Inferior parietal cortex (tissue), 1 donor: ENCODE results near the gene TMX2.
"Not testable (repeated sequence)": the region's sequence is repeated elsewhere in the genome, so short reads cannot be mapped to it uniquely, and the experiment has no call there.

Experiments used
- DNase-seq: peaks from one replicate; pipeline ENCODE4 v3.0.0-alpha.2; 2016; ENCODE audit errors: extremely low spot score

The TMX2 gene

GRCh38 chr11:57712256-57713150 is at the start of gene TMX2:
Gene TMX2 (plus strand): TSS chr11:57712593. CDS start chr11:57712619, 26 bp downstream.
- DNase-seq = peak; percentile 100

GRCh38 chr11:57662893-57663292 is 49.5 kb upstream of the TMX2 start:
- DNase-seq = no peak

- DNase-seq = no peak
These were observed 48.4 kb upstream of the TMX2 start for GRCh38 chr11:57663975-57664374.

- DNase-seq = peak; percentile 99
These were observed 45.2 kb upstream of the TMX2 start for GRCh38 chr11:57667117-57667735.

GRCh38 chr11:57667736-57668433 is 44.5 kb upstream of the TMX2 start, which contains the start of gene ZDHHC5:
Gene ZDHHC5 (plus strand): TSS chr11:57668114. CDS start chr11:57673091, 4,977 bp downstream.
- peak; percentile 98 for DNase-seq

- no peak for DNase-seq
These were observed 44.0 kb upstream of the TMX2 start for GRCh38 chr11:57668434-57668782.

- DNase-seq = no peak
These were observed 38.1 kb upstream of the TMX2 start for GRCh38 chr11:57674251-57674650.

GRCh38 chr11:57675176-57675941 is 37.0 kb upstream of the TMX2 start:
- no peak for DNase-seq

- no peak for DNase-seq
These were observed 33.0 kb upstream of the TMX2 start for GRCh38 chr11:57679396-57679795.

GRCh38 chr11:57680552-57680874 is 31.9 kb upstream of the TMX2 start:
- no peak for DNase-seq

- DNase-seq = no peak
These were observed 31.2 kb upstream of the TMX2 start for GRCh38 chr11:57681168-57681567.

- DNase-seq = not testable (repeated sequence)
These were observed 21.9 kb upstream of the TMX2 start for GRCh38 chr11:57690474-57690873.

GRCh38 chr11:57698843-57699365 is 13.5 kb upstream of the TMX2 start:
- DNase-seq = no peak

GRCh38 chr11:57699813-57700212 is 12.6 kb upstream of the TMX2 start:
- no peak for DNase-seq

- no peak for DNase-seq
These were observed 12.0 kb upstream of the TMX2 start for GRCh38 chr11:57700425-57700824.

- DNase-seq = no peak
These were observed 9.1 kb upstream of the TMX2 start for GRCh38 chr11:57703341-57703740.

- DNase-seq = no peak
These were observed 7.5 kb upstream of the TMX2 start for GRCh38 chr11:57704932-57705331.

- DNase-seq = not testable (repeated sequence)
These were observed 7.0 kb upstream of the TMX2 start for GRCh38 chr11:57705432-57705831.

- no peak for DNase-seq
These were observed 2.5 kb upstream of the TMX2 start for GRCh38 chr11:57709802-57710367.

- no peak for DNase-seq
These were observed 758 bp upstream of the TMX2 start, which contains the start of gene MED19 for GRCh38 chr11:57711414-57712255. Gene MED19 (minus strand): TSS chr11:57712215. CDS start chr11:57712179, 36 bp downstream.
